ENCODE measurements around the gene ARHGDIA.

Gene ARHGDIA

DNA sequence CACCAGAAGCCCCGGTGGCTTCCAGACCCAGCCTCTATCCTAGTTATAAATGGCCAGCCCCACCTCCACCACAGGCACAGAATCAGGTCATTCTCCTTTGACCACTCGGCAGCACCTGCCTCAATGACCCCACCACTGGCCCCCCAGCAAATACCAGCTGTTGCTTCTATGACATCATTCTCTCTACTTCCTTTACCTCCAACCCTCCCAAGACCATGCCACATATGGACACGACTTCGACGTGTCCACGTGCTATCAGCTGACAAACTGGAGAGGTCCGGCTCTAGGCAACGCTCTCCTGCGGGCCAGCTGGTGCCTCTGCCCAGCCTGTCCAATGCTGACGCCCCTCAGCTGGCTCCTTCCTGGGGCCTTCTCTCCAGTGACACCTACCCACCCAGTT, 14.3 kb upstream of the ARHGDIA start:
- Mint-ChIP-seq H3K27ac (peak overlapping the region; percentile 52), H3K36me3 (ENCODE audit: low read depth) (peaks cover 72% of the 10 kb centered on the region), H3K9me3 (no peaks in the 10 kb centered on the region), H3K4me1 (peaks cover 17% of the 10 kb centered on the region), H3K27me3 (no peaks in the 10 kb centered on the region), H3K4me3 (no peak overlapping the region)
- no peak for ATAC-seq
- no peak for DNase-seq

DNA sequence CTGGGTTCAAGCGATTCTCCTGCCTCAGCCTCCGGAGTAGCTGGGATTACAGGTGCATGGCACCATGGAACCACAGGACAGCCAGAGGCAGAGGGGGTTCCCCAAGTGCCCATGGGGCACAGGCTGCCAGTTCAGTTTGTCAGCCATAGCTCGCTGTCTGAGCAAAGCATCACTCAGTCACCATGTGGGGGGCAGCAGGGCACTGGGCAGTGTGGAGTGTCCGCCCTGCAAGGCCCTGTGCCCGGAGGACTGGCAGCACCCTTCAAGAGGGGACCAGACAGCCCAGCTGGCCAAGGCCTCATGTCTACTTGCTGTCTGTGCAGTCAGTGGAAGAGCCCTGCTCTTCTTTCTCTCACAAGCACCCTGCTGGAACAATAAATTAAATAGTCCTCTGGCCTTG, 13.8 kb upstream of the ARHGDIA start:
- peaks cover 14% of the 10 kb centered on the region for H3K4me1 Mint-ChIP-seq
- no peak for ATAC-seq
- H3K27me3 Mint-ChIP-seq: no peaks in the 10 kb centered on the region
- H3K36me3 Mint-ChIP-seq (ENCODE audit: low read depth): peaks cover 70% of the 10 kb centered on the region
- no peak for DNase-seq
- H3K4me3 Mint-ChIP-seq: no peak overlapping the region
- H3K9me3 Mint-ChIP-seq: no peaks in the 10 kb centered on the region
- H3K27ac Mint-ChIP-seq: no peak overlapping the region

DNA sequence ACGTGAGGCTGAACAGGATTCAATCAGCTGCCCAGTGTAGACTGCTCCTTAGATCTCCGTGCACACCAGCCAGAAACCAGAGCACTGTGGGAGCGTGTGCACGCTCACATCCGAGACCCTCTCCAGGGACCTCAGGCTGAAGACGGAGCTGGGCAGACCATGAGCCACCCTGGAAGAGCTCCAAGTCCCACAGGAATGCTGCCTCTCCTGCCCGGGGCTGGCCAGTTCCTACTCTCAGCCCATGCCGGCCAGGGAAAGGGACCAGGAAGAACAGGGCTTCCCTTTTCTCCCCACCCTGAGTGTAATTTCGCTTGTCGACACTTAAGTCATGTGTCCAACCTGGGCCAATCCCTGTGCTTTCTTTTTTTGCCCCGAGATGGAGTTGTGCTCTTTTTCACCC, 13.4 kb upstream of the ARHGDIA start:
- Mint-ChIP-seq H3K36me3 (ENCODE audit: low read depth) (peaks cover 70% of the 10 kb centered on the region), H3K4me1 (peaks cover 11% of the 10 kb centered on the region), H3K4me3 (no peak overlapping the region), H3K9me3 (no peaks in the 10 kb centered on the region), H3K27ac (peak overlapping the region; percentile 39), H3K27me3 (no peaks in the 10 kb centered on the region)
- DNase-seq (no peak), ATAC-seq (peak; percentile 30)

- H3K4me3 Mint-ChIP-seq: no peak overlapping the region
- H3K27ac Mint-ChIP-seq: no peak overlapping the region
- peaks cover 7% of the 10 kb centered on the region for H3K4me1 Mint-ChIP-seq
- ATAC-seq: no peak
- peaks cover 47% of the 10 kb centered on the region for H3K36me3 Mint-ChIP-seq (ENCODE audit: low read depth)
- no peaks in the 10 kb centered on the region for H3K27me3 Mint-ChIP-seq
- no peaks in the 10 kb centered on the region for H3K9me3 Mint-ChIP-seq
- DNase-seq: no peak
Measured at GRCh38 chr17:81879121-81879520, 8.0 kb upstream of the ARHGDIA start.

DNA sequence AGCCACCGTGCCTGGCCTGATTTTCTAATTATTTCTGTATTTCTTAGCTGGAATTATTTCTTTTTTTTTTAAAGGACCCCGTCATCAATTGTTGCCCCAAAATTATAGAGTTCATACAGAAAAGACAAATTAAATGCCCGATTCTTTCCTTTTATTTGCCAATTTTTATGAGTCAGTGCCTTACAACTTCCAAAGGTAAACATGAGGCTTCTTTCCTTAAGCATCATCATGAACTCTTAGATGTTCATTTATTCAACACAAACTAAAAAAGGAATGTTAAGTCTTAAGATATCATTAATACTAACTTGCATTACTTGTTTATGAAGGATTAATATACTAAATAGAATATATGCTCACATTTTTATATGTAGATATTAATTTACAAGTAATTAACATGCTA, 7.2 kb upstream of the ARHGDIA start:
- Mint-ChIP-seq H3K9me3 (no peaks in the 10 kb centered on the region), H3K4me3 (no peak overlapping the region), H3K36me3 (ENCODE audit: low read depth) (peaks cover 44% of the 10 kb centered on the region), H3K27ac (no peak overlapping the region), H3K4me1 (peaks cover 14% of the 10 kb centered on the region), H3K27me3 (no peaks in the 10 kb centered on the region)
- ATAC-seq: no peak
- no peak for DNase-seq

DNA sequence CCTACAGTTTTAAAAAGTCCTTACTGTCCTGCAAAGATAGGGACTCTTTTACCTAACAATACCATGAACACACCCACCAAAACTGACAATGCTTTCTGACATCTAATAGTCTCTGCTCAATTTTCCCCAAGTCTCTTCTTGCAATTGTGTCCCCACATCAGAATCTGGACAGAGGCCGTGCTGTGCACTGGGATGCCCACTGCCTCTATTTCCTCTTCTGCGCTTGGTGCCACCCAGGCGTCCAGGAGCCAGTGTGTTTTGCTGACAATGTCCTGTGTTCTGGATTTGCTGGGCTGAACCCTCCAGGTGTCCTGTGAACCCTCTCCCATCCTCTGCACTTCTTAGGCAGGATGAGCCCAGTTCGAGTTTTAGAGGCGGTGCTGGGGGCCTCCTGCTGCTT, 6.4 kb upstream of the ARHGDIA start:
- peaks cover 41% of the 10 kb centered on the region for H3K36me3 Mint-ChIP-seq (ENCODE audit: low read depth)
- H3K4me1 Mint-ChIP-seq: peaks cover 21% of the 10 kb centered on the region
- no peaks in the 10 kb centered on the region for H3K9me3 Mint-ChIP-seq
- no peaks in the 10 kb centered on the region for H3K27me3 Mint-ChIP-seq
- no peak overlapping the region for H3K27ac Mint-ChIP-seq
- ATAC-seq (no peak), DNase-seq (no peak)
- H3K4me3 Mint-ChIP-seq: no peak overlapping the region

- ATAC-seq (peak; percentile 0), DNase-seq (peak; percentile 97)
- Mint-ChIP-seq H3K4me3 (peak overlapping the region; percentile 83), H3K4me1 (peaks cover 53% of the 10 kb centered on the region), H3K27ac (peak overlapping the region; percentile 95), H3K9me3 (no peaks in the 10 kb centered on the region), H3K36me3 (ENCODE audit: low read depth) (peaks cover 15% of the 10 kb centered on the region), H3K27me3 (no peaks in the 10 kb centered on the region)
Measured at GRCh38 chr17:81871387-81872230, 472 bp upstream of the ARHGDIA start.

DNA sequence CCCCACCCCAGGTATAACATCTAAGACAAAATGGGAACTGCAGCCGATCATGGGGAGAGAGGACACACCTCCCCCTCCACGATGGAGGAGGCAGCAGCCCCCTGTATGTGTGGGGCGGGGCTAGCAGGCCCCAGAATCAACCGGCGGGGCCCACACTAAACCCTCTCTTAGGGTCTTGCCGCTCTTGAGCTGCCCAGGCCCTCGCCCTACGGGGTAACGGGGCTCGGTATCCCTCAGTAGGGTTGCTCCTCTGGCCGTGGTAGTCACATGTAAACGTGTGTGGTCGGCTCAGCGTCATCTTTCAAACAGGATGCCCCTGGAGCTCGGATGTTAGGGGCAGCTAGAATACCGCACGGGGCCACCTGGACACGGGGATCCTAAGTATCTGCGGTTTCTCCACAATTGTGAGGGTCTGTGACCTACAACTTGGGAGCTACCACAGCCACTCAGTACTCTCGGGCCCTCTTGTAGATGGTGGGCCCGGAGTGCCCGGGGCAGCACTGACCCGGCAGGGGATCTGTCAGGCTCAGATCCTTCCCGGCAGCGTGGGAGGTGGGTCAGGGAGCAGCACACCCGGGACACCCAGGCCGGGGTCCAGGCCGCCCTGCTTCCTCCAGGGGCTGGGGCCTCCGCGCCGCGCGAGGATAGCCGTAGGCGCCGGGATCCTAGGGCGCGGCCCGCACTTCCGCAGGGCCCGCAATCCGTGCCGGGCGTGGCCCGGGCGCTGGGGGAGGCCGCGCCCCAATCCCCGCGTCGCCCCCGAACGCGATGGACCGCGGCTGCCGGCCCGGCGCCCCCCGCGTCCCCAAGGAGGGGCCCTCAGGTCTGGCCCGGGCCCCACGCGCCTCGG, 781 bp downstream of the ARHGDIA start:
- DNase-seq: peak; percentile 55
- Mint-ChIP-seq H3K27ac (peak overlapping the region; percentile 93), H3K9me3 (no peaks in the 10 kb centered on the region), H3K4me3 (peak overlapping the region; percentile 89), H3K36me3 (ENCODE audit: low read depth) (peaks cover 19% of the 10 kb centered on the region), H3K4me1 (peaks cover 61% of the 10 kb centered on the region), H3K27me3 (no peaks in the 10 kb centered on the region)
- ATAC-seq: peak; percentile 5

GRCh38 chr17:81869221-81870130, 1.7 kb downstream of the ARHGDIA start:
- no peaks in the 10 kb centered on the region for H3K27me3 Mint-ChIP-seq
- peaks cover 24% of the 10 kb centered on the region for H3K36me3 Mint-ChIP-seq (ENCODE audit: low read depth)
- no peaks in the 10 kb centered on the region for H3K9me3 Mint-ChIP-seq
- DNase-seq (peak; percentile 73), ATAC-seq (no peak)
- peak overlapping the region; percentile 89 for H3K4me3 Mint-ChIP-seq
- peak overlapping the region; percentile 93 for H3K27ac Mint-ChIP-seq
- H3K4me1 Mint-ChIP-seq: peaks cover 59% of the 10 kb centered on the region

DNA sequence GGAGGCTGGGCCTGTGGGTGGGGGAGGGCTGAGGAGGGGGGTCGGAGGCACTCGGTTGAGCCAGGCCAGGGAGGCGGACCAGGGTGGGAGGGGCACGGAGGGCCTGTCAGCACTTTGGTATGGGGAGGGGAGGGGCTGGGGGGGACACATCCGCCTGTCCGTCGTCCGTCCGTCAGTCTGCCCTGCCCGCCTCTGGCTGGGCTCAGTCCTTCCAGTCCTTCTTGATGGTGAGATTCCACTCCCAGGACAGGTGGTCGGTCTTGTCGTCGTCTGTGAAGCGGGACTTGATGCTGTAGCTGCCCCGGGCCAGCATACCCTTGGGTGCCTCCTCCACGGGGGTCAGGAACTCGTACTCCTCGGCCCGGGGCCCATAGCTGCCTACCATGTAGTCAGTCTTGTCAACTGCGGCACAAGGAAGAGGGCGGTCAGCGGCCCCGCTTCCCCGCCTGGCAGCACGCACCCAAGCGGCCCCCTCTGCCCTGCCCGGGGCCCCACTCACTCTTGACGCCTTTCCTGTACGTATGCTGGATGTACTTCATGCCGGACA, 2.4 kb downstream of the ARHGDIA start:
- no peaks in the 10 kb centered on the region for H3K27me3 Mint-ChIP-seq
- H3K27ac Mint-ChIP-seq: peak overlapping the region; percentile 93
- DNase-seq (no peak), ATAC-seq (no peak)
- H3K9me3 Mint-ChIP-seq: no peaks in the 10 kb centered on the region
- H3K4me3 Mint-ChIP-seq: peak overlapping the region; percentile 89
- peaks cover 56% of the 10 kb centered on the region for H3K4me1 Mint-ChIP-seq
- H3K36me3 Mint-ChIP-seq (ENCODE audit: low read depth): peaks cover 25% of the 10 kb centered on the region

DNA sequence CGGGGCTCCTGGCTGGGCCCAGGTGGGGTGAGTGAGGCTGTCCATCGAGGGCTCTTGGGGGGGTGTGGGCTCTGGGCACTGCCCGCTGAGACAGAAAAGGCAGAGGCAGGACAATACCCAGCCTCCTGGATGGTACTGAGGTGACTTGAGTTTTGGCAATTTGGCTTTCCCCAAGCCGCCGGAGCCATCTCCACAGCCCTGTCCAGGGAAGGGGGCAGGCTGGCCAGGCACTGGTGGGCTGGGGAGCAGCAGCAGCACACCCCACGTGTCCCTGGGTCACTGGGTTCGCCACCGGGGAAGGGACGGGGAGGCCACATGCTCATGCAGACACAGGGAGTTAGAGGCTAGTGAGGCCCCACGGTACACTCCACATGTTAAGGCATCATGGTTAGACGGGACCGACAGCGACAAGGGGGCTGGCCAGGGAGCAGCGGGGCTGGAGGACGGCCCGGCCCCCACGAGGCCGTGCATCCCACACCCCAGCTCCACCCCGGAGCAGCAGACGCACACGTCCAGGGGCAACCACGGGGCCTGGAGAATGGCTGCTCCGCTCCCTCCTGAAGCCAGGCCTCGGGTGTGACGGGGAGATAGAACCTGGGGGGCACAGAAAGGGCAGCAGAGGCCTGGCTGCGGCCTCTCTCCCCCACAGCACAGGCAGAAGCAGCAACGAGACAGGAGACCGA, 3.0 kb downstream of the ARHGDIA start:
- Mint-ChIP-seq H3K27me3 (no peaks in the 10 kb centered on the region), H3K9me3 (no peaks in the 10 kb centered on the region), H3K4me1 (peaks cover 58% of the 10 kb centered on the region), H3K36me3 (ENCODE audit: low read depth) (peaks cover 32% of the 10 kb centered on the region), H3K4me3 (peak overlapping the region; percentile 17), H3K27ac (peak overlapping the region; percentile 81)
- ATAC-seq (no peak), DNase-seq (peak; percentile 24)

- H3K27me3 Mint-ChIP-seq: no peaks in the 10 kb centered on the region
- H3K27ac Mint-ChIP-seq: peak overlapping the region; percentile 81
- no peaks in the 10 kb centered on the region for H3K9me3 Mint-ChIP-seq
- H3K36me3 Mint-ChIP-seq (ENCODE audit: low read depth): peaks cover 37% of the 10 kb centered on the region
- H3K4me1 Mint-ChIP-seq: peaks cover 57% of the 10 kb centered on the region
- DNase-seq (peak; percentile 42), ATAC-seq (peak; percentile 1)
- H3K4me3 Mint-ChIP-seq: peak overlapping the region; percentile 36
Measured at GRCh38 chr17:81867170-81867990, 3.8 kb downstream of the ARHGDIA start.

Measured in activated naive CD8-positive, alpha-beta T cell treated with anti-CD3 and anti-CD28 coated beads, Interleukin-2, amount 50 U/mL, for 24 hours (primary cell).